DMS 273 (cell line): Measurements from ENCODE around the gene MFRP.

Experiments used
- DNase-seq: peaks from one replicate; lab custom pipeline; 2025; ENCODE audit not compliant: unreplicated experiment; lab: John Stamatoyannopoulos, UW

The MFRP gene

GRCh38 chr11:119373059-119373920 lies 26.8 kb upstream of the MFRP start:
- no peak for DNase-seq

- DNase-seq, result peak; percentile 29
These were observed 26.0 kb upstream of the MFRP start for GRCh38 chr11:119372260-119373058.

- DNase-seq, result peak; percentile 86
These were observed 25.3 kb upstream of the MFRP start for GRCh38 chr11:119371778-119372182.

GRCh38 chr11:119371067-119371601 lies 24.6 kb upstream of the MFRP start:
- no peak for DNase-seq

- peak; percentile 57 for DNase-seq
These were observed 24.1 kb upstream of the MFRP start for GRCh38 chr11:119370486-119371046.

GRCh38 chr11:119369132-119369925 lies 22.8 kb upstream of the MFRP start:
- peak; percentile 79 for DNase-seq

GRCh38 chr11:119368121-119369034 lies 21.9 kb upstream of the MFRP start:
- peak; percentile 93 for DNase-seq

- DNase-seq, result peak; percentile 28
These were observed 21.2 kb upstream of the MFRP start for GRCh38 chr11:119367661-119368120.

- DNase-seq, result peak; percentile 31
These were observed 20.4 kb upstream of the MFRP start for GRCh38 chr11:119366690-119367620.

GRCh38 chr11:119365071-119365591 lies 18.6 kb upstream of the MFRP start:
- DNase-seq, result peak; percentile 40

GRCh38 chr11:119363851-119364590 lies 17.5 kb upstream of the MFRP start:
- peak; percentile 60 for DNase-seq

- DNase-seq, result peak; percentile 53
These were observed 16.8 kb upstream of the MFRP start for GRCh38 chr11:119363081-119363850.

GRCh38 chr11:119362741-119363080 lies 16.2 kb upstream of the MFRP start:
- DNase-seq, result peak; percentile 62

- no peak for DNase-seq
These were observed 15.6 kb upstream of the MFRP start for GRCh38 chr11:119361941-119362725.

GRCh38 chr11:119361056-119361787 lies 14.7 kb upstream of the MFRP start:
- DNase-seq, result peak; percentile 92
